ENCODE measurements around the gene GSTO1.
"Not testable (repeated sequence)": the region's sequence is repeated elsewhere in the genome, so short reads cannot be mapped to it uniquely, and the experiment has no call there.

Gene GSTO1

DNA sequence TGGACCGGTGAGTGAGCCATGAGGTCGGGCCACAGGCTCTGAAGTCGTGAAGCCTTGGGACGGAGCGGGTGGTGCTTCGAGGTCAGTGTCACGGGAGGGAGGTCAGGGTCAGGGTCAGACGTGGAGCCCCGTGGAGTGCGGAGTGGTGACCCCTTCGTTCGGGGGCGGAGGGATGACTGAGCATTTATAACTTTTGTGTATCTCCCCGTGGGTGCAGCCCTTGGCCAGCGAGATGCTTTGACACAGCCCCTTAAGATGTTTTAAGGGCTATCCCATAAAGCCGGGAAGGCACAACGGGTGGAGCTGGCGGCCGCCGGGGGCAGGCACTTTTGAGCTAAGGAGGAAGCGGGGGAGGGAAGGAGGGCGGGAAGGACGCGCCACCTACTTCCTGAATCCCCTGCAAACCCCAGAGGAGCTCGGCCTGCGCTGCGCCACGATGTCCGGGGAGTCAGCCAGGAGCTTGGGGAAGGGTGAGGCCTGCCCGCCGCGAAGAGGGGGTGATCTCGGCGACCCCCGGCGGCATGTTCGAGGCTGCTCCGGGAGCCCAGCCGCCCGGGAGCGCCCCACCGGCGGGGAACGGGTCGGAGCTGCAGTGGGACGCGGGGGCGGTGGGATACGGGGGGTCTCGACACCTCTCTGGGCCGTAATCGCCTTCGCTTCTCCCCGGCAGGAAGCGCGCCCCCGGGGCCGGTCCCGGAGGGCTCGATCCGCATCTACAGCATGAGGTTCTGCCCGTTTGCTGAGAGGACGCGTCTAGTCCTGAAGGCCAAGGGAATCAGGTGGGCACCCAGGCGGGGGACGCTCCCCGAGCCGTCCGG lies at the start of gene GSTO1:
Gene GSTO1, plus strand, starts transcription at position 400 of the 818 bp plus-strand sequence. Its CDS starts 37 bp downstream, at position 437.
- DNase-seq (ENCODE audit: low spot score), result peak; percentile 67

DNA sequence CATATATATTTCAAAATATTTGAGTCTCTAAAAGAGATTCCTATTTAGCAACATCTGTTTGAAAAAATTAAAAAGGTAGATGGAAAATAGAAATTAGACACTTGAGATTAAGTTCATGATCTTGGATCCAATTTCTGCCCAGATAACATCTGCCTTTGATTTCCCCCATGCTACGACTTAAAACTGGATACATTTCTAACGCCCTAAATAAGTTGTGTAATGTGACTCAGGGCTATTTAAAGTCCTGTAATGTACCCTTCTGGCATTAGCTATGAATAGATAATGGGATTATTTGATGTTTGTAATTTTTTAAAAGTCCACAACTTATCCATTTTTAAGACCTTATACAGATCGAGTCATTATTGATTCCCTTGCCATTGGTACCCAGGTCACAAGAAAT lies 46.0 kb upstream of the GSTO1 start:
- DNase-seq (ENCODE audit: low spot score), result no peak

DNA sequence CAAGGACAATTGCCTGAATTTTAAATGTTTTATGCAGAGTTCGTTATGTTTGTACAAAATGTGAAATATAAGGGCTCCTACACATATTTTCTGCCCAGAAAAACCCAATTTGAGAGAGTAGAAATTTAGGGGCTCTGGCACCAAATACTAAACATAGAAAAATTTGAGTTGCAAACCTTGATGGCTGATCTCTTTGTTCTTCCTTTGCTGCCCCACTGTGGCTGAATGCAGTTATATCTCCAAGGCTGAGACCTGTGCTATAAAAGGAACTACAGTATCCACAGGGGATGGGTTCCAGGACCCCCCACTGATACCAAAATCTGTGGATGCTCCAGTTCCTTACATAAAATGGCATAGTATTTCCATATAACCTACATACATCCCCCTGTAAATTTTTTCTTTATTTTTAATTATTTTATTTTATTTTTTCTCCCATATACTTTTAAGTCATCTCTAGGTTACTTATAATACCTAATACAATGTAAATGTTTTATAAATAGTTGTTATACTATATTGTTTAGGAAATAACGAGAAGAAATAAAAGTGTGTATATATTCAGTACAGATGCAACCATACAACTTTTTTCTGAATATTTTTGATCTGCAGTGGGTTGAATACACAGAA lies 45.0 kb upstream of the GSTO1 start:
- DNase-seq (ENCODE audit: low spot score), result peak; percentile 53

DNA sequence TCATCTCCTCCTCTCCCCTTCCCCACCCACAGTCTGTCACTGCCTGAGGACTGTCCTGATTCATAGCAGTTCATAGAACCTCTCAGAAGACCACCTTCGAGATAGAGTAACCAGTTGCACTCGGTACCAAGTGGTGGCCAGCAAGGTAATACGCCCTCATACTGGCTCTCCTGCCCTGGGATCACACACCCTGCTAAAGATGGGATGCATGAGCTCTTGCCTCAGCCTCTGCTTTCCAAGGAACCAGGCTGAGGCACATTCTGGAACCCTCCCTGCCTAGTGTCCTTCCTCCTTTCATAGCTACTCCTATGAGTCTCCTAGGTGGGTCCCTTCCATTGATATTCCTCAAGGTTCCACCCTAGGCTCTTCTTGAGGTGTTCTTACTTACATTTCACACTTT lies 38.1 kb upstream of the GSTO1 start:
- DNase-seq (ENCODE audit: low spot score), result no peak

DNA sequence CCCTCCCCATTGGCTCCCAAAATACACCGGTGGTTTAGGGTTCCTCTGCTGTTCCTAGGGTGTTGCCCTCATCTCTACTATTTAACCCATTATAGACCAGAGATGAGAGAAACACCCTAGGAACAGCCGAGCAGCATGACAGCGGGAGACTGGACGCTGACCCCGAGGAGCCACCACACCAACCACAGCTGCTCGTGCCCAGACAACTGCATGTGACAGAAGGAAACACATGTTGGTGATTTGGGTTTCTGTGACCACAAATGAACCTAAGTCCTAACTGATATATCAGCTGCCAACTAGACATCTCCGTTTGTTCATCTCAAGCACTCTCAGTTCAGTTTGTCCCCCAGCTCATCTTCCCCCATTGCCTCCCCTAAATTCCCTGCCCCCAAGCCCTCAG lies 35.9 kb upstream of the GSTO1 start:
- DNase-seq (ENCODE audit: low spot score), result no peak

DNA sequence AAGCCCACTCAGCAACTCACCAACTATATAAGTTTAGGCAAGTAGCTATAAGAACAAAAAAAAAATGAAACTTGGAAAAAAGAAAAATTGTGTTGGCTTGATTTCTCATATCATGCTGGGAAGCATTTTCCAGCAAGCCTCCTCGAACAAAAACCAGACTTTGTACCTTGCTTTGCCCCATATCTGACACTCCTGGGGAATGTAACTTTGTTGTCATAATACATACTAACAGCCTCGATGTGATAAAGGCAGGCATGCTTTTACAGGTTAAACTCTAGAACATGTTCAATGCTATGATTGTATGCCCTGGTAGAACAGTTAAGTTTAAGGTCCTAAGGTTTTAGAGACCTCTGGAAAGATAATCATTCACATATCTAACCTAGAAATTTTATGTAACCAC lies 34.2 kb upstream of the GSTO1 start:
- no peak for DNase-seq (ENCODE audit: low spot score)

DNA sequence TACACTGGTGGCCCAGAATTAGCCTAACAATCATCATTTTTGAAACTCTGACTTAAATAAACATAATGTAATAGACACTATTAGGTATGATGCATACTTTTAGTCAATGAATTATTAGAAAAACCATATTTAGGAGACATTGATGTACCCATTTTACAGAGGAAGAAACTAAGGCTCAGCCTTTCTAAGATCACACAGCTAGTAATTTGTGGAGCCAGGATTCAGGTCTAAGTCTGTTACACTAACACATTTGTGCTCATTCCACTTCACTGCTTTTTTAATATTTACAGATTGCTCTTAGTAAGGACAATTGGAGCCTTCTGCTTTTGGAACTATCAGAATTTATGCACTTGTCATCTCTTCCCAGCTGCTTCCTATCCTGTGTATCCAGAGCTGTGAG lies 31.4 kb upstream of the GSTO1 start:
- no peak for DNase-seq (ENCODE audit: low spot score)

DNA sequence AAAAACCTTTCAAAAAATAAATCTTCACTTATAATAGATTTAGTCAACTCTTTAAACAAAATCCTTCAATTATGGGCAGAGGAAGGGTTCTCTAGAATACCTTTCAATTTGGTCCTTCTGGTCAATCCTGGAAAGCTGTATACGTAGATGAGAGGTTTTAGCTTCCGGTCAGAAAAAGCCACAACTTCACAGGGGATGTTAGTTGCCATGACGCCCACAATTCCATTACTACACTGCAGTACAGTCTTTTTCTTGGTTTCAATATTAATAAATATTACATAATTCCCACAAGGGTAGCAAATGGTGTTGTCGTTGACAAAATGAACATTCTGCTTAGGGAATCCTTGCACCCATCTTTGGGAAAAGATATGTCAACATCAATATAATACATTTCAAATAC lies 24.2 kb upstream of the GSTO1 start:
- DNase-seq (ENCODE audit: low spot score), result no peak

DNA sequence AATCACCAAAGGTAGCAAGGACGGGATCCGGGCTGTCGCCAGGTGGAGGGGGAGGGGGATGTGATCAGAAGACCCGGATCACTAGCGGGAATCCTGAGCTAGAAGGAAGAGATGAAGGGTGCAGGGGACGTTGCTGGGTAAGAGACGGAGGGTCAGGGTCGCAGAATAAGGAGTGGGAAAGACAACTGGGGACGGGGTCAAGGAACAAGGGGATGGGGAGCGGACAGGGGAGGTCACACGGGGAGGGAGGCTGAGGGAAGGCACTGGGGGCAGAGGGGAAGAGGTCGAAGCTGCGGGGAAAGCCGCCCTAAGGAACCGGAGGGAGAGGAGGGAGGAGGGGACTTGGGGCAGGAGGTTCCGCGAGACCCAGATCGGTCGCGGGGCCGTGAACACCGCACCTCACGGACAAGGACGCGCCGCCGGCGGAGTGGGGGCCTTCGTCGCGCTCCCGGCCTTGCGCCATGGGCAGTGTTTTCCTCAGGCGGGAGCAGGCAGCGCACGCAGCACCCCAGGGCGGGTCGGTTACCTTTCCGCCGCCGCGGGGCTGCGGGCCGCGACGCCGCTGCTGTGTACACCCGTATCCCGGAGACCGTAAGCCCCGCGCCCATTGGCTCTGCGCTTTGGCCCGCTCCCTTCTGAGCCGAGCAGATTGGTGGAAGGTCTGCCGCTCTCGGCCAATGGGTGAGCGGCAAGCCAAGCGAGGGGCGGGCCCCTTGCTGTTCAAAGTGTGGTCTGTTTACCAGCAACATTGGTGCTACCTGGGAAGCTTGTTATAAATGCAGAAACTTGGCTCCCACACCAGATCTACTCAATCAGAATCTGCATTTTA lies 22.7 kb upstream of the GSTO1 start, which contains the start of gene CFAP43:
Gene CFAP43, minus strand, starts transcription at position 581 of the 829 bp plus-strand sequence. Its CDS starts 118 bp downstream, at position 463.
- DNase-seq (ENCODE audit: low spot score), result peak; percentile 98

DNA sequence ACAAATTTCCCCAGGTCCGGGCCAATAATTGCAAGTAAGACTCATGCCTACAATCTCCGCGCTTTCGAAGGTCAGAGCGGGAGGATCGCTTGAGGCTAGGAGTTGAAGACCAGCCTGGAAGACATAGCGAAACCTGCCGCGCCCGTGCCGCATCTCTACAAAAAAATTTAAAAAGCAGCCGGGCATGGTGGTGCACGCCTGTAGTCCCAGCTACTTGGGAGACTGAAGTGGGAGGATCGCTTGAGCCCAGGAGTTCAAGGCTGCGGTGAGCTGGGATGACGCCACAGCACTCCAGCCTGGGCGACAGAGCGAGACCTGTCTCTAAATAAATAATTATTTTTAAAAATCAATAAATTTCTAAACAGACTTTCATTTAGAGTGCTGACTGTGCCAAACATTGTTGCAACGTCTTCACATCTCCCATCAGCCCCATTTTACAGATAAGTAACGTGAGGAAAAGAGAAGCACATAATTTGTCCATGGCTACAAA lies 22.0 kb upstream of the GSTO1 start:
- DNase-seq (ENCODE audit: low spot score), result no peak

DNA sequence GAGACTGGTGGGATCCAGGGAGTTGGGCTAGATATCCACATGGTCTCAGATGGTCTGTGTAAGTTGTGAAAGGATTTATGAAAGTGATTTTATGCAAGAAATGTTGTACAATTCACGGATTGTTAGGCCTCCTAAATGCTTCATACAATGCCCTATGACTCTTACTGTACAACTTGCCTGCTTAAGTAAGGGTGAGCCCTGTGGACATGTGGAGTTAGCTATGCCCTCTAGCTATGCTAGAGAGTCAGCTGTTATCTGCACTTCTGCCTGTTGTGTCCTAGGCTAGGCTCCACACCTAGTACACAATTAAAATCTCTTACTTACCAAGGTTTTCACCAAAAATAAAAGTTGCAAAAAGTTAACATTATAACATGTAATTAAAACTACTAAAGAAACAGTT lies 20.9 kb upstream of the GSTO1 start:
- no peak for DNase-seq (ENCODE audit: low spot score)

DNA sequence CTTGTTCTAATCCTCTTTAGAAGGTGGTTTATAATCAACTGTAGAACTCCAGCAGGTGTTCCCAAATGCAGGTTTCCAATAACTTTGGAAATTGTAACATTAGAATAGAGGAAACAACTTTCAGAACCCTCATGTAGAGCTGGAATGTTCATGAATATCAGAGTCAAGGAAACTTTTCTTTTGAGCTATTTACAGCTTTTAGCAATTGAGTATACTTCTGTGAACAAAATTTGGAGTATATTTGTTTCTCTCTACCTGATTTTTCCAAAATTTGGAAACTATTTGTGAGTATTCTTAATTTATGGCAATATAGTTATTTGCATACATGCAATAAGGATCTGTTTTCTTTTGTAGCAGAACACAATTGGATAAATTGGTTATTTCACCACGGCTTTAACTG lies 19.8 kb upstream of the GSTO1 start:
- DNase-seq (ENCODE audit: low spot score), result no peak

DNA sequence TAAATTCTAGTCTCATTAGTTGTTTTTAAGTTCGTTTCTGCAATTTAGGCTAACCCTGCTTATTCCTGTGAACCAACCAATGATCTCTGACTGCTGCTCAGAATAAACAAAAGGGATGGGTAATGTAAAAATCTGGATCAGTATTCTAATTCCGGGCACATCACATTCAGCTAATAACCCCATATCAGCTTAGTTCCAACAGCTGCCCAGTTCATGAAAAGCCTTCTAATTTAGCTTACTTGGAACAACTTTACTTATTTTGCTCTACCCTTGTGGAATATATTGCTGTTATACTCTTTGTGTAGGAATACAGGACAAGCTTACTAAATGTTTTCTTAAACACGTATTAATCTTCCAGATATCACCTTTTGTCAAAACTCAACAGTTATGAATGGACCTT lies 18.9 kb upstream of the GSTO1 start:
- DNase-seq (ENCODE audit: low spot score), result no peak

DNA sequence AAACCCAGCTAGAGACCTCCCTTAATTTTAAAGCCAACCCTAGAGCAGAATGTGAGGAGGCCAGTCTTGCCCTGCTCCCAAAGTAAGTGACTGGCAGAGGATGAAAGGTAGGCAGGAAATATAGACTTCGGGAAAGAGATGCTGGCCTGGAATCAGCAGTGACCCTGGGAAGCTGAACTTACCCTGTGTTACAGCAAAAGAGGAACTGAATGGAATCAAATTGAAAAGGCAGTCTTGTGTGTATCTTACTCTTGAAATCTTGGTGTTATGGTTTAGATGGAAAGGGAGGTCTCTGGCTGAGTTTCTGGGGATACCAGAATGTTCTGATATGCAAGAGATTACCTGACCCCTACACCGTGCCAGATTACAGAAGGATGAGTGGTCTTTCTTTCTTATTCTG lies 14.6 kb upstream of the GSTO1 start:
- no peak for DNase-seq (ENCODE audit: low spot score)

DNA sequence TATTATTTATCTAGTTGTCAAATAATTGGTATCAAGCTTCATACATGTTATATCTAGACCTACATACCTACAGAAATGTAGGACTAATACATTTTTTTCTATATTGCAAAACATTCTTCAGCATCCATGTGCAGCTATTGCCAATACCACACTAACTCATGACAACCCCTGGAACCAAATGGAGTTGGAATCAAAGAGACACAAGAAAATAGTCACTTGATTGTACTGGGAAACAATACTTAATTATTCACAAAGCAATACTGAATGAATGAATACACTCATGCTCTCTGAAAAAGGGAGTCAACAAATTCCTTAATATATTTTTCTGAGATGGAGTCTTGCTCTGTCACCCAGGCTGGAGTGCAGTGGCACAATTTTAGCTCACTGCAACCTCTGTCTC lies 12.1 kb upstream of the GSTO1 start:
- DNase-seq (ENCODE audit: low spot score), result no peak

DNA sequence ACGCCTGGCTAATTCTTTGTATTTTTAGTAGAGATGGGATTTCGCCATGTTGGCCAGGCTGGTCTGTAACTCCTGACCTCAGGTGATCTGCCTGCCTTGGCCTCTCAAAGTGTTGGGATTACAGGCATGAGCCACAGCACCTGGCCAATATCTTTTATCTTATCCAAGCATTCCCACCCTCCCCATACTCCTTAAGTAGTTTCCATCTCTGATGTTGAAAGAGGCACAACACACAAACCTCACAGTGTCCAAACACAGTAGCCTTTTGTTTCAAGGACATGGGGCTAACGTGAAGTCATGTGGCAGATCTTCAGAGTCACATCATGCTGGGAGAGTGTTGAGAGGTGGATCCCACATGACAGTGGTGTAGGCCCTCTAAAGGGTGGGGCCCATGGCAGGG lies 11.7 kb upstream of the GSTO1 start:
- DNase-seq (ENCODE audit: low spot score), result not testable (repeated sequence)

DNA sequence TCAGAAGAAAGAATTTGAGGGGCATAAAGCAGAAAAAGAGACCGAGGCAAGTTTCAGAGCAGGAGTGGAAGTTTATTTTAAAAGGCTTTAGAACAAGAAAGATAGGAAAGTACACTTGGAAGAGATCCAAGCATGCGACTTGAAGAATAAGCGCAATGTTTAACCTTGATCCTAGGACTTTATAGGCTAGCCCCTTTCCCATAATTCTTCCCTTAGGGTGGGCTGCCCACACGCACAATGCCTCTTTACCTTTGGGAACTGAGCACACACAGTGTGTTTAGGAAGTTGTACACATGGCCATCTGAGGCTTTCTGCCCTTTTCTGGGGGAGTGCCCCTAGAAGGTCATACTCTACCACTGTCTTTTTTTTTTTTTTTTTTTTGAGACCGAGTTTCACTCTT lies 11.2 kb upstream of the GSTO1 start:
- DNase-seq (ENCODE audit: low spot score), result no peak

DNA sequence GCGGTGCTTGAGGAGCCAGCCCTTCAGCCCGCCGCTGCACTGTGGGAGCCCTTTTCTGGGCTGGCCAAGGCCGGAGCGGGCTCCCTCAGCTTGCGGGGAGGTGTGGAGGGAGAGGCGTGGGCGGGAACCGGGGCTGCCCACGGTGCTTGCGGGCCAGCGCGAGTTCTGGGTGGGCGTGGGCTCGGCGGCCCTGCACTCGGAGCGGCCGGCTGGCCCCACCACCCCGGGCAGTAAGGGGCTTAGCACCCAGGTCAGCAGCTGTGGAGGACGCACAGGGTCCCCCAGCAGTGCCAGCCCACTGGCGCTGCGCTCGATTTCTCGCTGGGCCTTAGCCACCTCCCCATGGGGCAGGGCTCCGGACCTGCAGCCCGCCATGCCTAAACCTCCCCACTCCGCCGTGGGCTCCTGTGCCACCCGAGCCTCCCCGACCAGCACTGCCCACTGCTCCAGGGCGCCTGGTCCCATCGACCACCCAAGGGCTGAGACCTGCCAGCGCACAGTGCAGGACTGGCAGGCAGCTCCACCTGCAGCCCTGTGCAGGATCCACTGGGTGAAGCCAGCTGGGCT lies 9.5 kb upstream of the GSTO1 start:
- no peak for DNase-seq (ENCODE audit: low spot score)

DNA sequence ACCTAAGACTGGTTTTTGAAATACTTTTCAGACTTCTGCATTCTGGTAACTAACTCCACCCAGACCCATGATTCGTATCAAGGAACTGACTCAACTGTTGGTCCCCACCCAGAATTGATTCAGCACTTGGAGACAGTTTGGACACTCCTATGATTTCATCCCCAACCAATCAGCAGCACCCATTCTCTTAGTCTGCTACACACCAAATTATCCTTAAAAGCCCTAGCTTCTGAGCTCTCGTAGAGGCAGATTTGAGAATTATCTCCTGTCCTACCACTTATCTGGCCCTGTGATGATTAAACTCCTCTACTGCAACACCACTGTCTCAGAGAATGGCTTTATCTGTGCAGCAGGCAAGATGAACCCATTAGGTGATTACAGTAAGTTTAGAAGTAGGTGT lies 7.7 kb upstream of the GSTO1 start:
- DNase-seq (ENCODE audit: low spot score), result no peak

DNA sequence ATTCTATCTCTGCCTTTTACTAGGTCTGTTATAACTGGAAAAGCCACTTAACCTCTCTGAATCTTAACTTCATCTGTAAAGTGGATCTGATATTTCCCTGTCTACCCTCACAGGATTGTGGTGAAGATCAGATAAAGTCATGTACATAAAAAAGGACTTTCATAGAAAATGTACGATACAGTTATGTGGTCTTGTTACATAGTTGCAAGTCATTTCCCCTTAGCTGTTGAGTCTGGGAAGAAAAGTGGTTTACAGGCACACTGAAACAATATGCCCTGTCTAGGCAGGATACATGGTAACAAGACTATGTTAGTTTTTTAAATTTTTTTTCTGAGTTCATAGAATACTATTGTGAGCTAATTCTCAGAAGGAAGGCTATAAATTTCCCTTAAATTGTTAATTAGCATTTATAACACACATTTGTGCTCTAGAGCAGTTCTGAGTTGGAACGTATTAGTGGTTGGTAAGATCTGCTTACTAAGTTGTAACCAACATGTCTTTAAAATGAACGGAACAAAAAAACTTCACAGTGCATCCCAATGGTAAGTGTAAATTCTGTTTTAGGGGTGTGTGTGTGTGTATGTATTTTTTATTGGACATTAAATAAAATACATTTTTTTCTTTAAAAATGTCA lies 7.1 kb upstream of the GSTO1 start:
- DNase-seq (ENCODE audit: low spot score), result no peak

DNA sequence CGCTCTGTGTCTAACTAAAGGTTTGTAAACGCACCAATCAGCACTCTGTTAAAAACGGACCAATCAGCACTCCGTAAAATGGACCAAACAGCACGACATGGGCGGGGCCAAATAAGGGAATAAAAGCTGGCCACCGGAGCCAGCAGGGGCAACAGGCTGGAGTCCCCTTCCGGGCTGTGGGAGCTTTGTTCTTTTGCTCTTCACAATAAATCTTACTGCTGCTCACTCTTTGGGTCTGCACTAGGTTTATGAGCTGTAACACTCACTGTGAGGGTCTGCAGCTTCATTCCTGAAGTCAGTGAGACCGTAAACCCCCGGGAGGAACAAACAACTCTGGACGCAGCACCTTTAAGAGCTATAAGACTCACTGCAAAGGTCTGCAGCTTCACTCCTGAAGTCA lies 5.8 kb upstream of the GSTO1 start:
- not testable (repeated sequence) for DNase-seq (ENCODE audit: low spot score)

DNA sequence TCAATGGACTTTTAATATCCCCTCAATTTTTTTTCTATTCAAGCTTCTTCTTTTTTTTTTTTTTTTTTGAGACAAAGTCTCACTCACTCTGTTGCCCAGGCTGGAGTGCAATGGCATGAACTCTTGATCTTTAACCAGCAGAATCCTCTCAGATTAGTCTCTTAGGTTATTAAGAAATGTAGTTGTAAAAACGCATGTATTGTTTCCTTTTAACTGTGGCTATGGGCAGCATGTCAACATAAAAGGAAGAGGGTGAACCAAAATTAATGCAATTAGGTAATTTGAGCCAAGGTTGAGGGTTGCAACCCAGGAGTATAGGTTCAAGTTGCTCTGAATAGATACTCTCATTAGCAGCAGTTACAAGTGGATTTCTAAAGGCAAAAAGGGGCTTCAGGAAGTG lies 4.3 kb upstream of the GSTO1 start:
- no peak for DNase-seq (ENCODE audit: low spot score)

Data from ecto neural progenitor cell (in vitro differentiated cells).